ENCODE results near the gene ARHGAP26.

ARHGAP26 gene

GRCh38 chr5:143130613-143131305 lies 360.6 kb downstream of the ARHGAP26 start:
- H3K27ac ChIP-seq, result no peak overlapping the region
- no peak for DNase-seq (ENCODE audit: low spot score)
- no peak for TF ChIP-seq CTCF (IDR thresholded peaks at IDR 0.05)

GRCh38 chr5:143131972-143132371 lies 361.8 kb downstream of the ARHGAP26 start:
- TF ChIP-seq CTCF (IDR thresholded peaks at IDR 0.05), result no peak
- no peak for DNase-seq (ENCODE audit: low spot score)
- no peak overlapping the region for H3K4me3 ChIP-seq
- no peak overlapping the region for H3K27ac ChIP-seq

More at GRCh38 chr5:143130613-143131305, 360.6 kb downstream of the ARHGAP26 start:
- H3K4me3 ChIP-seq, result no peak overlapping the region

GRCh38 chr5:143132739-143133138 lies 362.6 kb downstream of the ARHGAP26 start:
- H3K27ac ChIP-seq, result no peak overlapping the region
- no peak overlapping the region for H3K4me3 ChIP-seq
- DNase-seq (ENCODE audit: low spot score), result no peak
- TF ChIP-seq CTCF (IDR thresholded peaks at IDR 0.05), result no peak

- no peak for DNase-seq (ENCODE audit: low spot score)
- no peak for TF ChIP-seq CTCF (IDR thresholded peaks at IDR 0.05)
- H3K4me3 ChIP-seq, result no peak overlapping the region
- no peak overlapping the region for H3K27ac ChIP-seq
These were observed 363.5 kb downstream of the ARHGAP26 start for GRCh38 chr5:143133721-143134120.

GRCh38 chr5:143134269-143134668 lies 364.1 kb downstream of the ARHGAP26 start:
- TF ChIP-seq CTCF (IDR thresholded peaks at IDR 0.05), result no peak
- Histone ChIP-seq H3K27ac (no peak overlapping the region), H3K4me3 (no peak overlapping the region)
- DNase-seq (ENCODE audit: low spot score), result no peak

GRCh38 chr5:143134900-143135299 lies 364.7 kb downstream of the ARHGAP26 start:
- Histone ChIP-seq H3K4me3 (no peak overlapping the region), H3K27ac (no peak overlapping the region)
- no peak for DNase-seq (ENCODE audit: low spot score)
- TF ChIP-seq CTCF (IDR thresholded peaks at IDR 0.05), result no peak

- no peak overlapping the region for H3K4me3 ChIP-seq
- H3K27ac ChIP-seq, result no peak overlapping the region
- TF ChIP-seq CTCF (IDR thresholded peaks at IDR 0.05), result no peak
- DNase-seq (ENCODE audit: low spot score), result no peak
These were observed 365.8 kb downstream of the ARHGAP26 start for GRCh38 chr5:143135832-143136551.
